Measurements from ENCODE around the gene CTNNAL1.

DNA sequence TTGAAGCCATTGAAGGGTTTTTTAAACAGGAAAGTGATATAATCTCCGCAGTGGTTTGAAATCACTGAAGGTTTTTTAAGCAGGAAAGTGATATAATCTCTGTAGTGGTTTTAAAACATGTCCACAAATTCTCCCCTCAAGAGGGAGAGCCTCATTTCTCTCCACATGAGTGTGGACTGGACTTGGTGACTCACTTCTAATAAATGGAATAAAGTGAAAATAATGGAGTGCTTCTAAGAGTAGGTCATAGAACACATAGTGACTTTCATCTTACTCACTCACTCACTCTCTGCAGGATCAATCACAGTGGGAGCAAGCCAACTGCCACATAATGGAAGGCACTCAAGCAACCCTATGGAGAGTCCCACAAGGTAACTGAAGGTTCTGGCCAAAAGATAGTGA is 12.0 kb downstream of the CTNNAL1 start:
- TF ChIP-seq, protein P1, sequence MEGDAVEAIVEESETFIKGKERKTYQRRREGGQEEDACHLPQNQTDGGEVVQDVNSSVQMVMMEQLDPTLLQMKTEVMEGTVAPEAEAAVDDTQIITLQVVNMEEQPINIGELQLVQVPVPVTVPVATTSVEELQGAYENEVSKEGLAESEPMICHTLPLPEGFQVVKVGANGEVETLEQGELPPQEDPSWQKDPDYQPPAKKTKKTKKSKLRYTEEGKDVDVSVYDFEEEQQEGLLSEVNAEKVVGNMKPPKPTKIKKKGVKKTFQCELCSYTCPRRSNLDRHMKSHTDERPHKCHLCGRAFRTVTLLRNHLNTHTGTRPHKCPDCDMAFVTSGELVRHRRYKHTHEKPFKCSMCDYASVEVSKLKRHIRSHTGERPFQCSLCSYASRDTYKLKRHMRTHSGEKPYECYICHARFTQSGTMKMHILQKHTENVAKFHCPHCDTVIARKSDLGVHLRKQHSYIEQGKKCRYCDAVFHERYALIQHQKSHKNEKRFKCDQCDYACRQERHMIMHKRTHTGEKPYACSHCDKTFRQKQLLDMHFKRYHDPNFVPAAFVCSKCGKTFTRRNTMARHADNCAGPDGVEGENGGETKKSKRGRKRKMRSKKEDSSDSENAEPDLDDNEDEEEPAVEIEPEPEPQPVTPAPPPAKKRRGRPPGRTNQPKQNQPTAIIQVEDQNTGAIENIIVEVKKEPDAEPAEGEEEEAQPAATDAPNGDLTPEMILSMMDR (IDR thresholded peaks at IDR 0.05) = no peak
- TF ChIP-seq POLR2A (IDR thresholded peaks at IDR 0.05) = no peak
